GM18951 (cell line): ENCODE measurements around the gene MUSK.
"Not testable (repeated sequence)": the region's sequence is repeated elsewhere in the genome, so short reads cannot be mapped to it uniquely, and the experiment has no call there.

Experiments used
- POLR2A ChIP-seq: IDR thresholded peaks from 4 replicates; pipeline ENCODE4 v1.6.1; 2011; ENCODE audit warnings: mild to moderate bottlenecking; ENCODE audit not compliant: insufficient read length, insufficient read depth; ENCODE audit errors: extremely low read depth
- in situ Hi-C: fragments of 300-500 bp; cut with MboI; formaldehyde crosslinking; loops from one replicate; pipeline ENCODE4 v1.12.0; 2022; ENCODE audit warnings: low sequenced_read_pairs, mixed read lengths, inconsistent platforms; ENCODE audit not compliant: unreplicated experiment

MUSK gene

DNA sequence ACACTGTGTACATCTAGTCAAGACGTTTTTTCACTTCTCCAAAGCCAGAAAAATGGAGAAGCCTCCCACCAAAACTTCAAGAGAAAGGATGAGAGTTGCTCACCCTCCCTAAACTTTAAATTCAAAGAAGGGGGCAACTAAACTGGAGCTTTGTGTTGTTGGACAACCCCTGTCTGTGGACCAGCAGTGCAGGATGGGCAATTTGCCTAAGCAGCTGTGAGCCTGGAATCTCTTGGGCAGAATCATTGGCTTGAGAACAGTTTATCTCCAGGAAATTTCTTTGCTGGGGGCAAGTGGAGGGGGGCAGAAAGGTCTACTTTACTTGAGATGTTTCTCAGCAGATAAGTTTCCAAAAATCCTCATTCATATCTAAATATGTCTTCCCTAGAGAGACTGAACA is 151.8 kb downstream of the MUSK start:
- in situ Hi-C loops = no loop called here

DNA sequence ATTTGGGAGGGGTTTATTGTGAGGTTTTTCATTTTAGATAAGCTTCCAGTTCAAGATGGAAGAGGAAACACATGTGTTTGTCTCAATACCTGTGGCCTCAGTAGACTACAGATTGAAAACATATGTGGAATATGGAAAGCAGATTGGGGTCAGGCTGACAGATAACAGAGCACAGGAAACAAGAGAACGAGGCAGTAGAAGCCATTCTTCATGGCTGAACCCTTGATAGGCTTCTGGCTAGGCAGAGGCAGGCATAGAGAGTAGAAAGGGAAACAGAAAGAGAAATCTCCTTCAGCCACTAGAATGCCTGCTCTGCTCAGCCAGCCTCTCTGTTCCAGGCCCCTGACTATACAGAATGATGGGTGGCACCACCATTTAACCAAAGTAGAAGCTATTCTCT is 152.5 kb downstream of the MUSK start:
- no peak for TF ChIP-seq POLR2A
- in situ Hi-C loops = no loop called here

More for the DNA sequence above, 151.8 kb downstream of the MUSK start:
- TF ChIP-seq POLR2A = no peak

DNA sequence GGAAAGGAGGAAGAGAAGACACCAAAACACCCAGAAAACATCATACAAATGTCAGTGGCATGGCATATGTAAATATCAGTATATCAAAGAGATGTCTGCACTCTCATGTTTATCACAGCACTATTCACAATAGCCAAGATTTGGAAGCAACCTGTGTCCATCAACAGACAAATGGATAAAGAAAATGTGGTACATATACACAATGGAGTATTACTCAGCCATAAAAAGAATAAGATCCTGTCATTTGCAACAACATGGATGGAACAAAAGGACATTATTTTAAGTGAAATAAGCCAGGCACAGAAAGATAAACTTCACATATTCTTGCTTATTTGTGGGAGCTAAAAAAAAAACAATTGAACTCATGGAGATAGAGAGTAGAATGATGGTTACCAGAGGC is 156.5 kb downstream of the MUSK start:
- in situ Hi-C loops = not testable (repeated sequence)

- no peak for TF ChIP-seq POLR2A
- in situ Hi-C loops = no loop called here
These were observed 157.4 kb downstream of the MUSK start for GRCh38 chr9:110825950-110826349.

DNA sequence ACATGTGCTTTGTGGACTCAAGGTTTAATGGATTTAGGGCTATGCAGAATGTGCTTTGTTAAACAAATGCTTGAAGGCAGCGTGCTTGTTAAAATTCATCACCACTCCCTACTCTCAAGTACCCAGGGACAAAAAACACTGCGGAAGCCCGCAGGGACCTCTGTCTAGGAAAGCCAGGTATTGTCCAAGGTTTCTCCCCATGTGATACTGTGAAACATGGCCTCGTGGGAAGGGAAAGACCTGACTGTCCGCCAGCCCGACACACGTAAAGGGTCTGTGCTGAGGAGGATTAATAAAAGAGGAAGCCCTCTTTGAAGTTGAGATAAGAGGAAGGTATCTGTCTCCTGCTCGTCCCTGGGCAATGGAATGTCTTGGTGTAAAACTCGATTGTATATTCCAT is 157.8 kb downstream of the MUSK start:
- in situ Hi-C loops = not testable (repeated sequence)

DNA sequence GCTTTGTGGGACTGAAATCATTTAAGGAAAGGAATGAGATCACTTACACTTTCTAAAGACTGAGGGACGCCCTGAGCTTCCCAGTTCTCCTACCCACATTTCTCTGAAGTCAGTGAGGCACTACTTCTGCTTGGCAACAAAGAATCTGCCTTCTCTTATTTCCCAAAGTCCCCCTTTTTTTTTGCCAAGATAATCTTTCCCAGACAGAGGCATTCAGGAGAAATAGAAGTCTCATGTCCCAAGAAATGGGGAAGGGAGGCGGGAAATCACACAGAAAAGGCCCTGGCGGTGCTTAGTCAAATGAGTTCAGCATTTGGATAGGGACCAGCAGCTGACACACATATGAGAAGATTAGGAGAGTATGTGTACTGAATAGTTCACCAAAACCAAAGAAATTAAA is 159.7 kb downstream of the MUSK start:
- in situ Hi-C loops = no loop called here
- TF ChIP-seq POLR2A = no peak

GRCh38 chr9:110830495-110830894 is 161.9 kb downstream of the MUSK start:
- TF ChIP-seq POLR2A = no peak
- in situ Hi-C loops = no loop called here

DNA sequence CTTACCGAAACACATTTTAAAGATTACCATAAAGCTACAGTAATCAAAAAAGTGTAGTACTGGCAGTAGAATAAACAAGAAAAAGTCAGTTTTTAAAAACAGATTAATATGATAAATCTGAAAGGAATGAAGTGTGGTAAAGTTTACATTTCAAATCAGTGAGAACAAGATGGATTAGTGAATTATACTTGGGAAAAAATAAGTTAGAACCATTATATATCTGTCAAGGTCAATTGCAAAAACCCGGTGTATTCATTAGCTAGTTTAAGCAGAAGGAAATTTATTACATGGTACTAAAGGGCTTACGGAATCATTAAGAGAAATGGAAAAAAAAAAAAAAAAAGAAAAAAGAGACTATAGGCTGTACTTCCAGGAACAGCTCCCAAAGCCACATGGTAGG is 164.3 kb downstream of the MUSK start:
- no peak for TF ChIP-seq POLR2A
- in situ Hi-C loops = no loop called here

- in situ Hi-C loops = no loop called here
- no peak for TF ChIP-seq POLR2A
These were observed 166.8 kb downstream of the MUSK start for GRCh38 chr9:110835404-110835803.

DNA sequence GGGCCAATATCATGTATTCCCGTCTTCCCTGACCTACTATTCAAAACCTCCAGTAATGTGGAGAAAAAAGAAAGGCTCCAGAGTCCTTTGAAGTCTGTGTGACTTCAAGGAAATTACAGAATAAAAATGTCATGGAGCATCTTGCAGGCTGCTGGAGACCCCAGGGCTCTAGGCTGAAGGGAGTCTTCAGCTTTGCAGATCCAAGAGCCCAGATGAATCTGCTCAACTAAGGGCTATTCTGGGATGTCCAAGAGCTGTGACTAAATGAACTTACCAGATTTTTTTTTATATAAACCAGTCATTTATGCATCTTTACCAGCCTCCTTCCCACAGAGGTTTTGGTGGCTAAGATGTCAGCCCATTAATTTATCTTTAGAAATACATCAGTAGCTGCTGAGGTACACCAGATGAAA is 167.3 kb downstream of the MUSK start:
- in situ Hi-C loops = no loop called here
- no peak for TF ChIP-seq POLR2A

DNA sequence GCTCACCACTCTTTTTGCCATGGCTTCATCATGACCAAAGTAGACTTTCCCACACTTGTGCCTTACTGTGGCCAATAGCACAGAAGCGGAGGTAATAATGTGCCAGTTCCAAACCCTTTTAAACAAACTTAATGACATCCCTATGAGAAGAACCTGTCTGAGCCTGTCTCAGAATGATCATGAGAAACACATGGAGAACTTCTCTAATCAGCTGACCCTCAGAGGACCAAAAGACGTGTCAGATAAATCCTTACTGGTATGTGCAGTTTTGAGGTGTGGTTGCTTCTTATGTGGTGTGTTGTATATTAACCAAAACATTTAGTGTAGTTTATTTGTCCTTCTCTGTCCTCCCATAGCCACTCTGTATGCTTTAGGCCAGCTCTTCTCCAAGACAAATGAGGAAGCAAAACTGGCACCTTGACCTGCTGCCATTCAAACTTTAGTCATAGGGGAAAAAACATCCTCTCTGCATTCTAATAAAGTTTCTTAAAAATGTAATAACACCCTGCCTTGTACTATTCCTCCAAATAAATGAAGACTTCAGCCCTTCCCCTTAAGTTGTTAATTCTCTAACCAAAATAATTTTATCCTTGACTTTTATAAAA is 168.9 kb downstream of the MUSK start:
- no peak for TF ChIP-seq POLR2A
- in situ Hi-C loops = no loop called here

DNA sequence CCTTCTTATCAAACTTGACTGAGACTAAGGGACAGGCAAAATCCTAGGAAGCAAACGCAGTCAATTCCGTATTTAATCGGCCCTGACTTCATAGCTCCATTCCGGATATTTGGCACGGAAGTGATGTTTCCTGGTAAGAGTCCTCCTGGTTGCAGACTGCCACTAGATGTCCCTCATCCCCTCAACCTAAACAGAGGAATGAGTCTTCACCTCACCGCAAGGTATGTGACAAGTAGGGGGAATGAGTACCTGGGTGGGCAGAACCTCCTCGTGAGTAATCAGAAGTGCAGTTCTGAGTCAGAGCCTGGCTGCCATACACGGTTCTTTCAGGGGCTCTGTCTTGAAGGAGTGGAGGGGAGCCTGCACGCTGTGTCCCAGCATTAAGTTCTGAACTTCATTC is 173.6 kb downstream of the MUSK start:
- TF ChIP-seq POLR2A = no peak
- in situ Hi-C loops = no loop called here

- no peak for TF ChIP-seq POLR2A
- in situ Hi-C loops = no loop called here
These were observed 174.4 kb downstream of the MUSK start for GRCh38 chr9:110842986-110843385.

GRCh38 chr9:110844121-110844520 is 175.5 kb downstream of the MUSK start:
- no peak for TF ChIP-seq POLR2A
- in situ Hi-C loops = no loop called here

GRCh38 chr9:110846215-110846614 is 177.6 kb downstream of the MUSK start:
- in situ Hi-C loops = no loop called here

More at GRCh38 chr9:110846215-110846614, 177.6 kb downstream of the MUSK start:
- TF ChIP-seq POLR2A = no peak
